Measurements from ENCODE around the gene UBQLNL. TPM values are rescaled to one million over a fixed set of nuclear protein-coding genes. Genes with fewer than 3 reads are reported as not detected.

The UBQLNL gene
- total RNA-seq, 1 experiment from 2014 or later = not detected

DNA sequence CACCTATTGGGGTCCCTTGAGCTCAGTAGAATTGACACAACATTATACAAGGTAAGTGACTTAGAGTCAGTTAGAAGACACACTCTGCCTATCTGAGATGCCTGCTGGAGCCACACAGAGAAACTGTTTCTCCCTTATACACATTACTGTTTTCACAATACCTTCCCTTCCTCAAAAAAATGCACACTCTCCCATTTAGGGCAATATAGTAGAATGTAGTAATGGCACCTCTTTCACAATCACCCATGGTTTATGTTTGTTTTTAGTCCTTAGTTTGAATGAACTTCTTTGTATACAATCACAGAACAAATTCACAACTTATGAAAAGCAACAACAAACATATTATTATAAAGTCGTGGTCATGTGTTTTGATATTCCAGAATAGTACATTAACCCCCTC, 17.5 kb upstream of the UBQLNL start:
- Histone ChIP-seq H3K79me2 (ENCODE audit: insufficient read depth, low read length) (no peaks in the 10 kb centered on the region), H3K23ac (ENCODE audit: insufficient read length, low read depth, low read length) (no peak overlapping the region), H3K9me3 (ENCODE audit: control insufficient read depth, low read depth, low read length) (no peaks in the 10 kb centered on the region), H3K4ac (ENCODE audit: low read depth, low read length) (no peak overlapping the region), H3K79me1 (ENCODE audit: insufficient read depth, low read depth, low read length, poor library complexity, severe bottlenecking) (no peaks in the 10 kb centered on the region), H2AFZ (ENCODE audit: low read length) (no peak overlapping the region), H4K8ac (replicated peaks; ENCODE audit: insufficient read length, low read depth, low read length) (no peak overlapping the region), H2BK15ac (ENCODE audit: low read depth, low read length) (no peak overlapping the region), H2BK12ac (ENCODE audit: insufficient read length, low read depth, low read length) (no peak overlapping the region), H4K20me1 (ENCODE audit: control insufficient read depth, insufficient read depth, insufficient read length) (no peaks in the 10 kb centered on the region), H2BK20ac (ENCODE audit: low read depth, low read length, poor library complexity, severe bottlenecking) (no peak overlapping the region), H3K56ac (ENCODE audit: insufficient read length, low read depth, low read length) (no peak overlapping the region), H2BK5ac (ENCODE audit: insufficient read length, low read length) (no peak overlapping the region), H4K91ac (ENCODE audit: insufficient read length, low read depth, low read length) (no peak overlapping the region), H3K23me2 (ENCODE audit: insufficient read length, low read depth, low read length, poor library complexity, severe bottlenecking) (no peaks in the 10 kb centered on the region), H4K5ac (ENCODE audit: insufficient read length, low read depth, low read length) (no peak overlapping the region), H3K9ac (ENCODE audit: extremely low read depth, insufficient read length, low read length) (no peak overlapping the region), H3K4me1 (ENCODE audit: insufficient read depth, low read length) (no peaks in the 10 kb centered on the region), H3K27me3 (ENCODE audit: insufficient read depth, low read length) (no peaks in the 10 kb centered on the region), H3K4me2 (ENCODE audit: insufficient read depth, insufficient read length, low read length) (no peak overlapping the region), H3K14ac (ENCODE audit: insufficient read depth, low read length) (no peak overlapping the region), H3K18ac (ENCODE audit: insufficient read length, low read depth, low read length) (no peak overlapping the region), H2AK5ac (ENCODE audit: insufficient read length, low read length) (no peak overlapping the region), H3T11ph (ENCODE audit: low read length) (no peak overlapping the region), H2BK120ac (ENCODE audit: low read depth, low read length, poor library complexity, severe bottlenecking) (no peak overlapping the region), H3K27ac (ENCODE audit: insufficient read length, low read depth, low read length) (no peak overlapping the region)
- peaks cover 0 to 6% (median 0%) of the 10 kb centered on the region in 3 experiments; a peak in 2 of 7 replicates for H3K36me3 Mint-ChIP-seq (ENCODE audit: insufficient read depth in 1 of 3, low read depth in 3 of 3)
- H3K4me3 Mint-ChIP-seq = no peak overlapping the region
- WGBS (ENCODE audit: extremely low coverage, insufficient read length, low lambda C conversion rate) = no CpG with 5 or more reads among the region's 1 CpG
- no peak overlapping the region for H3K27ac Mint-ChIP-seq
- no peak for TF ChIP-seq CTCF (conservative IDR thresholded peaks at IDR 0.05)
- peaks cover 4% of the 10 kb centered on the region for H3K27me3 Mint-ChIP-seq (ENCODE audit: low read depth)
- H3K9me3 Mint-ChIP-seq = peaks cover 6% of the 10 kb centered on the region in 2 experiments; a peak in 2 of 5 replicates
- H3K4me1 Mint-ChIP-seq = no peaks in the 10 kb centered on the region
- DNase-seq = no peak
